ENCODE results near the gene BTBD9.

DNA sequence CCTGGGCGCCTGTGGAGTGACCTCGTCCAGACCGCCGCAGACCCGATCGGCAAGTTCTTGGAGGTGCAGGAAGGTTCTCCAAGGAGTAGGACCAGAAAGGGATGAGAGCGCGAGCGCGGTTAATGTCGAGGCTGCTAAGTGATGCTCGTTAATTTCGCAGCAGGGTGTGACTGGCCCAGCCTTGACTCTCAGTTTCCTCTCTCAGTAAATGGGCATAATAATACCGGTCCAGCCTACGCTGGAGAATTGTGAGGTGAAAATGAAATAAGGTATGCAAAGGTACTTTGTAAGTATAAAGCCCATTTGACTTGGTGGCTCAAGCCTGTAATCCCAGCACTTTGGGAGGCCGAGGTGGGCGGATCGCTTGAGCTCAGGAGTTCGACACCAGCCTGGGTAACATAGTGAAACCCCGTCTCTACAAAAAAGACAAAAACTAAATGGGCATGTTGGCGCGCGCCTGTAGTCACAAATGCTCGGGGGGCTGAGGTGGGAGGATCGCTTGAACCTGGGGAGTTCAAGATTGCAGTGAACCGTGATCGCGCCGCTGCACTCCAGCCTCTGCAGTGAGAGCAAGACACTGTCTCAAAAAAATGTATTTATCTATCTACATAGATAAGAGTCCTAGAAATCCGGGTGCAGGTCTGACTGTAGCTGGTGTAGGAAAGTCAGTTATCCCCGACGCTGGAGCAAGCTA, 634 bp upstream of the BTBD9 start:
- TF ChIP-seq, protein P1, sequence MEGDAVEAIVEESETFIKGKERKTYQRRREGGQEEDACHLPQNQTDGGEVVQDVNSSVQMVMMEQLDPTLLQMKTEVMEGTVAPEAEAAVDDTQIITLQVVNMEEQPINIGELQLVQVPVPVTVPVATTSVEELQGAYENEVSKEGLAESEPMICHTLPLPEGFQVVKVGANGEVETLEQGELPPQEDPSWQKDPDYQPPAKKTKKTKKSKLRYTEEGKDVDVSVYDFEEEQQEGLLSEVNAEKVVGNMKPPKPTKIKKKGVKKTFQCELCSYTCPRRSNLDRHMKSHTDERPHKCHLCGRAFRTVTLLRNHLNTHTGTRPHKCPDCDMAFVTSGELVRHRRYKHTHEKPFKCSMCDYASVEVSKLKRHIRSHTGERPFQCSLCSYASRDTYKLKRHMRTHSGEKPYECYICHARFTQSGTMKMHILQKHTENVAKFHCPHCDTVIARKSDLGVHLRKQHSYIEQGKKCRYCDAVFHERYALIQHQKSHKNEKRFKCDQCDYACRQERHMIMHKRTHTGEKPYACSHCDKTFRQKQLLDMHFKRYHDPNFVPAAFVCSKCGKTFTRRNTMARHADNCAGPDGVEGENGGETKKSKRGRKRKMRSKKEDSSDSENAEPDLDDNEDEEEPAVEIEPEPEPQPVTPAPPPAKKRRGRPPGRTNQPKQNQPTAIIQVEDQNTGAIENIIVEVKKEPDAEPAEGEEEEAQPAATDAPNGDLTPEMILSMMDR (IDR thresholded peaks at IDR 0.05): no peak
- no peak for TF ChIP-seq POLR2A (IDR thresholded peaks at IDR 0.05)
